Measurements from ENCODE around the gene SIRT5.

Gene SIRT5

DNA sequence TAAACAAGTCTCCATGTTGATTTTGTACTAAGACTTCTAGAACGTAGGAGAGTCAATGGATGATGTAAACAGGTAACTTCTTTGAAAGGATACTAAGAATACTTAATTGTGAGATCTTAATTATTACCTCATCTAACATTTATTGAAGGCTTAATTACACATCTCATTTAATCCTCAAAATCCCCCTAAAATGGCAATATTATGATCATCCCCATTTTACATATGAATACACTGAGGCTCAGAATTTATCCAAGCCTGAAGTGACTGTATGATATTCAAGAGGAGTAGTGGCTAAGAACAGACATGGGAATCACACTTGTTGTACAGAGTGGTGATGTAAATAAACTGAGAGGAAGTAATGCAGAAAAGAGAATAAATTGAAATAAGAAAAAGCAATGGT lies 63.6 kb downstream of the SIRT5 start:
- no peak for DNase-seq

DNA sequence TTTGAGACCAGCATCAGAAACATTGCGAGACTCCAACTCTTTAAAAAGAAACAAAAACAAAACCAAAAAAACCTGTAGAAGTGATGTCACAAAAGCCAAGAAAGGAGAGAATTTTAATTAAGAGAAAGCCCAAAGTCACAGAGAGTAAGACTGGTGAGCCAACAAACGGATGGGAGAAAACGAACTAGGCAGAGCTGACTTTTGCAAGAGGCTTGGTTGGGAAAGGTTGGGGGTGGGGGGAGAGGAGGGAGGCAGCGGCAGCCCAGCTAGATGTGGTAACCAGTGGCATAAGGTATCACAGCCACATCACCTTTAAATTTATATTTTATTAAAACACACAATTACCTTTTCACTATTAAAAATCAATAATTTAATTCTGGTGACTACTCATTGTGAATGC lies 64.2 kb downstream of the SIRT5 start:
- no peak for DNase-seq

DNA sequence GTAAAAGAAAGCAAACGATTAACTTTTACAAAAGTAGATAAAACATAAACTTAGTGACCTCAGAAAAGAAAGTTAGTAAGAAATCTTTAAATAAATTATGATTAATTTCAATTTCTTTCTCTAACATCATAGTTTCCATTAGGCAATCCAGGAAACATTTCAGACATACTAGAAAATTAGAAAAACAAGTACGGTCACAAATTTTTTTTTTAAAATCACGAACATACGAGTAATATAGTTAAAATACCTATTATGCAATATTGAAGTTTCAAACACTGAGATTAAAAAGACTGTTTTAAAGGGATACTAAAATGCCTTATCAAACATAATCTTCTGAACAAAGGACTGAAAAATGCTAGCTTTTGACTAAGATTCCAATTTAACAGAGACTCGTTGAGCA lies 66.9 kb downstream of the SIRT5 start:
- DNase-seq = no peak

DNA sequence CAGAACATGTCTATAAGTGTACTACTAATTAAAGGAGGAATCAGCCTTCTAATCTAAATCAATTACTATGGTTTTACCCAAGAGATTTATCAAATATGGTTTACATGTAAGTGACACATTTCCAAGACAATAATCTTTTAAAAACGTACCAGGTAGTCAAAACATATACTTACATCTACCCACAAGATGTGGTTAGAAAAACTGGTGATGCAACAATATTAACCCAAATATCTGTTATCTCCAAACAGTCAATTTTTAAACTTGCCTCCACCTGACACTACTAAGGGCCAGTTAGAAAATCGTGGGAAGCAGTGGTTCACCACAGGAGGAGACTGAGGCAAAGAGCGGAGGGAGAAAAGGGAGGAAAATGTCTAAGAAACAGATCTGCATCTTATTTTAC lies 68.7 kb downstream of the SIRT5 start:
- no peak for DNase-seq

DNA sequence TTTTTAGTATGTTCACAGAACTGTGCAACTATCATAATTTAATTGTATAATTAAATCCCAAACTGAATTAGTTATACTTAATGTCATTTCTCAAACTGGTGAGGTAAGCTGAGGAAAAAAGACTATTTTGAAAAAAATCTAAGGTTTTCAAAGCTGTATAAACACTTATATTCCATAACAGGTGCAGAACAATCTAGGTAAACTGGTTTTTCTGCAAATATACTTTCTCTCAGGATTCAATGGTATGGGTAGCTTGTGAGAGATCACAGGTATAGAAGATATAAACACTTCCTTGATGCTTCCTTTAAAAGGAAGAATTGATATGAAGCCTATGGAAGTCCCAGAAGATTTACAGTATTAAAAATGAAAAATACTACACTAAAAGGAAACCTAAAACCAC lies 74.4 kb downstream of the SIRT5 start:
- no peak for DNase-seq

DNA sequence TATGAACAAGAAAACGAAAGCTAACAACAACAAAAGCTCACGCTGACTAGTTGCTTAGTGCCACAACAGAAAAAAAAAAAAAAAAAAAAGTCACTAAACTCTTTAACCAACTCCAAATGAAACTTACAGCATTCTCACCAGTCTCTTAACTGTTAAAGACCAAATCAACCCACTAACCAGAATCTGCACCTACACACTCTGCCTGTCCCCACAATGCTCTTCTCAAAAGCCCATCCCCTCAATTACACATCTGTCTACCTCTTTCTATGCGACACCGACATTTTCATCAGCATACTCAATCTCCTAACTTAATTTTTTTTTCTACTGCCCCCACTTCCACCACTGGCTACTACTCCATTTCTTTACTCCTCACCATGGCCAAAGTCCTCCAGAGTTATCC lies 75.0 kb downstream of the SIRT5 start:
- DNase-seq = no peak

DNA sequence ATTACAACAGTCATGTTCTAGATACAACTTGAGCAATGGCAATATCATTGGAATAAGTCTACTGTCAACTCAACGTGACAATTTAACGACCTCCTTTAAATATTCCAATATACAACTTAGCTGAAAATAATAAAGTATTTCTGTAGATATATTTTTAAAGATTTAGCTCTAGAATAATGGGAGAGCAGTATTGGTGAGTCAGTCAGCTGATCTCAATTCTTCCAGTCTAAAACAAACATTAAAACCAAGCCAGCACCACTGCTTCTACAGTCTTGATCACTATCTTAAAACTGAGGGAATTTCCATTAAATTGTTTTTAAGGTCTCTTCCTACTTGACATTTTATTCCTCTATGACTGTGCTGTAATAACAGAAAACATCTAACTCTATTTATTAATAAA lies 78.9 kb downstream of the SIRT5 start:
- DNase-seq = no peak

DNA sequence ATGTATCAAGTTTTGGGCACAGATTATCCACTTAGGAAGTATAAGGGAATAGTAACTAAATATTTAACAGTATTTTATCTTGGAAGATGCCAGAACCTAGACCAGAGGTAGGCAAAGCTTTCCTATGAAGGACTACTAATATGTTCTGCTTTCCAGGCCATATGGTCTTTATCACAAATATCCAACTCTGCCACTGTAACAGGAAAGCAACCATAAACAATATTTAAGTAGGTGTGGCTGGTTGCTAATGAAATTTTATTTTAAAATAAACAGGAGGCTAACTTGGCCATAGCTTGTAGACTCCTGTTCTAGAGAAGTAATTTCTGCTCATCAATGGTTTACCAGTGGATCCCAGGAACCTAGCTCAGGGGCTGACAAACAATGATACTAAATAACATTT lies 80.1 kb downstream of the SIRT5 start:
- no peak for DNase-seq

DNA sequence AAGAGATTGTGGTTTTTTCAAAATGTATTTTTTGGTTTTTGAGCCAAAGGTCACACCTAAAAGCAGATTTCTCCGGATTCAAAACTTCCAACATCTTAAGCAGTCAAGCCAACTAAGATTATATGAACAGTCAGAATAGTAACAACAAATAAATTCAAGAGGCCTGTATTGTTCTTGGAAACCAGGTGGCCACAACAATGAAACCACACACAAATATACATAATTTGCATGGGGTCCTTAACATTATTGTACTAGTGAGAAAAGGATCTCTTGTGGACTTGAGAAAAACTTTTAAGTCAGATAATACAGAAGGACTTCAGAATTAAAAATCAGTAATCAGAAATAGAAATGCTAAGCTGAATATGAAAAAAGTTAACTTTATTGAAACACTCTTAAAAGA lies 81.3 kb downstream of the SIRT5 start:
- DNase-seq = no peak

DNA sequence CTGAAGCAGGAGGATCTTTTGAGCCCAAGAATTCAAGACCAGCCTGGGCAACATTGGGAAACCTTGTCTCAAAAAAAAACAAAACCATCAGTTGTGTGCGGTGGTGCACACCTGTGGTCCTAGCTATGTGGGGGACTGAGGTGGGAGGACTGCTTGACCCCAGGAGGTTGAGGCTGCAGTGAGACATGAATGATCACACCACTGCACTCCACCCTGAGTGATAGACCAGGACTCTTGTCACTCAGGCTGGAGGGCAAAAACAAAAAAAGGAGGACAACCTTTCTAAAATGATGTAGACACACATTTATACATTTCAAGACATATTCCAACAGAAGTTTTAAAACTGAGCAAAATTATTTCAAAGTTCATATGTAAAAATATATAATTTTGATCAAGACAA lies 85.9 kb downstream of the SIRT5 start:
- no peak for DNase-seq

DNA sequence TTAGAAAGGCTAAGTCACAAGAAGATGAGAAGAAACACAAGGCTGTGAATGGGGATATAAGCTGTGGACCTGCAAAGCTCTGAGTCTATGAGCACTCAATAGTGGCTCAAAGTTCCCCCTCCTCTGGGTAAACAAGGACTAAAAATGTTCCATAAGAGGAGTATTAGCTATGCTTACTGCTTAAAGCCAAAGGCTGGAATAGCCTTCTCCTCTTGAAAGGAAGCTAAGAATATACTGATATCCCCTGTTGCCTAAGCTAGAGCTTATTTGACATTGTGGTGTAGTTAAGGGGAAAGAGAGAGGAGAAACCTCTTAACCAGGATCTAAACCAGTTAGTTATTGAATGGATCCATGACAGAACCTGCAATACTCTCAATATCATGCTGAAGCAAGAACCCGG lies 86.5 kb downstream of the SIRT5 start:
- no peak for DNase-seq

DNA sequence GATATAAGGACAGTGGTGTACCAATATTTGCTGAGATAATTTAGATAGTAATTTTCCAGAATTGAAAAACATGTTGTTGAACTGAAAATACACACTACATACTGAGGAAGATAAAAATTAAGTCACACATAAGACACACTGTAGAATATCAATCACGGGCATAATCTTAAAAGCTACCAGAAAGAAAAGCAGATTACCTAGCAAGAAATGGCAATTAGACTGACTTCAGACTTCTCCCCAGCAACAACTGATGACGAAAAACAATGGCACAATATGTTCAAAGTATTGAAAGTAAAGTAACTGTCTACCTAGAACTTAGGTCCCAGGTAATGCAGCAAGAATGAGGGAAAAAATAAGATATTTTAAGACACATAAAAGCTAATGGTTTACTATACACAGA lies 87.2 kb downstream of the SIRT5 start:
- DNase-seq = no peak

DNA sequence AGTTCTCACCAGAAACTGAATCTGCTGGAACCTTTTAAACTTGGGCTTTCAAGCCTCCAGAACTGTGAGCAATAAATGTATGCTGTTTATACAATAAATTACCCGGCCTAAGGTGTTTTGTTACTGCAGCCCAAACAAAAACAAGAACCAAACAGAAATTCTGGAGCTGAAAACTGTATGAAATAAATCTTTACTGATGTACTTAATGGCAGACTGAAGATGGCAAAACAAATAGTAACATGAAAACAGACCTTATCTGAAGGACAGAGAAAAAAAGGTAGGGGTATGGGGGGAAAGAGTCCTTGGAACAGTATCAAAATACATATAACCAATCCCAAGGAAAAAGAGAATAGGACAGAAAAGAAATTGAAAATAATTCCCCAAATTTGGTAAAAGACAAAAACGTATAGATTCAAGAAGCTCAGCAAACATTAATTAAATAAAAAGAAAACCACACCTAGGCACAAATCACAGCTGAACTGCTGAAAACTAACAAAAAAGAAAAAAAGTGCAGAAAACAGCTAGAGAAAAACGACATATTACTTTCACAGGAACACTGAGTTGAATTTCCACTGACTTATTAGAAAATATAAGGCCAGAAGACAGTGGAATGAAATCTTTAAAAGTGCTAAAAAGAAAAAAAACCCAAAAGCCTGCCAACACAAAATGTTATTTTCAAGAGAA lies 88.4 kb downstream of the SIRT5 start:
- no peak for DNase-seq

DNA sequence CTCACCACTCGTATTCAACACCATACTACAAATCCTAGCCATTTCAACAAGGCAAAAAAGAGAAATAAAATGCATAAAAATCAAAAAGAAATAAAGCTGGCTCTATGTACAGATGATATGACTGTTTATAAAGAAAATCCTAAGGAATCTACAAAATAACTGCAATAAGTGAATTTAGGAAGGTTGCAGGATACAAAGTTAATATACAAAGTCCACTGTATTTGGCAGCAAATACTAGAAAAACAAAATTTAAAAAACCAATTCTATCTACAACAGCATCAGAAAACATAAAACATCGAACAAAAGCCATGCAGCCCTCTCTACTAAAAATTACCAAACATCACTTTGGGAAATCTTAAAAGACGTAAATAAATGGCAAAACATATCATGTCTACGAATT lies 89.6 kb downstream of the SIRT5 start:
- no peak for DNase-seq

Data from femur (tissue), 1 donor.